Pancreas (tissue), 10 donors: Measurements from ENCODE around the gene KCNH1. TPM values are rescaled to one million over a fixed set of nuclear protein-coding genes. Genes with fewer than 3 reads are reported as not detected.
"Not testable (repeated sequence)": the region's sequence is repeated elsewhere in the genome, so short reads cannot be mapped to it uniquely, and the experiment has no call there.

Experiments used
- ATAC-seq, 4 donors: fragments of 200-7000 bp; cut with Tn5 transposase; one replicate each; pipeline versions ENCODE4 v1.8.0 to v1.9.1; 2020; ENCODE audit warnings: mild to moderate bottlenecking in 4 of 4, moderate library complexity in 4 of 4
- DNase-seq, 6 donors: peaks; one replicate each; pipeline ENCODE4 v3.0.0-alpha.2; 2020
- FAIRE-seq: peaks from 2 replicates; lab custom pipeline; 2012; peaks lifted over from hg19 to GRCh38; lab: Jason Lieb, UNC
- H3K27ac ChIP-seq, 4 donors: fragments of 200-600 bp; sonication (generic); 1 replicate in 3 of 4; 2 replicates in 1 of 4; pipeline versions ENCODE4 v1.5.0 to v1.8.0; 2020
- H3K27me3 ChIP-seq, 4 donors: fragments of 200-600 bp; one replicate each; pipeline ENCODE4 v1.8.0; 2021
- H3K36me3 ChIP-seq, 3 donors: fragments of 200-600 bp; sonication (generic) in 1 of 3; one replicate each; pipeline versions ENCODE4 v1.5.0 to v1.8.0; 2020 to 2021
- H3K4me1 ChIP-seq, 3 donors: fragments of 200-600 bp; one replicate each; pipeline ENCODE4 v1.8.0; 2021
- H3K4me3 ChIP-seq, 4 donors: fragments of 200-600 bp; sonication (generic) in 2 of 4; one replicate each; pipeline versions ENCODE4 v1.5.0 to v1.8.0; 2020 to 2021
- H3K9me3 ChIP-seq, 4 donors: fragments of 200-600 bp; one replicate each; pipeline ENCODE4 v1.8.0; 2021
- WGBS, 2 donors: extraction: QIAGEN DNeasy Blood & Tissue Kit; methylation state at CpG; one replicate each; pipeline ENCODE4 v1.1.7; 2013; 5-methylcytosine and 5-hydroxymethylcytosine counted together
- intact Hi-C, 3 donors: fragments of 100-400 bp; cut with DNase I; formaldehyde crosslinking; loops; one replicate each; pipeline versions ENCODE4 v1.11.1 to v1.14.2; 2022
- polyA plus RNA-seq, 2 donors: library from polyadenylated mRNA; stranded (reverse); fragments of 200-250 nt; gene quantifications; one replicate each; pipeline ENCODE4 v1.2.3, GENCODE V29; 2013
- total RNA-seq, 6 donors: library from RNA; stranded (reverse); fragmentation: NEBNext Ultra II Directional in 4 of 6; extraction: Animal tissue kit (Norgen Biotek cat#: 25700) in 4 of 6; gene quantifications; one replicate each; pipeline versions ENCODE4 v1.2.1 to v1.2.4, GENCODE V29; 2021 to 2023
- TF ChIP-seq, protein P1 (sequence below), 4 donors: fragments of 200-600 bp; sonication (generic) in 3 of 4; IDR thresholded peaks; one replicate each; pipeline versions ENCODE4 v1.5.0 to v1.8.0; 2021; ENCODE audit warnings: antibody characterized with exemption in 4 of 4
- donor health status: healthy with polysubstance abuse.
- donor health status: DM: no; HTN: no; CAD: no; lungs with moderate emphysema.
- donor health status: DM: no; HTN: no; CAD: no.
- donor health status: control.
- donor health status: control.
- donor health status: Bipolar disorder and iron deficiency.
- donor health status: DM: yes; HTN: yes; CAD: no.
- donor health status: DM: no; HTN: no; CAD: no.
- donor health status: DM: no; HTN: no; CAD: no.
- donor health status: DM: yes; HTN: yes; CAD: no.

The KCNH1 gene
- total and polyA plus RNA-seq, 8 donors, result 0.24 to 0.61 (median 0.36) TPM

DNA sequence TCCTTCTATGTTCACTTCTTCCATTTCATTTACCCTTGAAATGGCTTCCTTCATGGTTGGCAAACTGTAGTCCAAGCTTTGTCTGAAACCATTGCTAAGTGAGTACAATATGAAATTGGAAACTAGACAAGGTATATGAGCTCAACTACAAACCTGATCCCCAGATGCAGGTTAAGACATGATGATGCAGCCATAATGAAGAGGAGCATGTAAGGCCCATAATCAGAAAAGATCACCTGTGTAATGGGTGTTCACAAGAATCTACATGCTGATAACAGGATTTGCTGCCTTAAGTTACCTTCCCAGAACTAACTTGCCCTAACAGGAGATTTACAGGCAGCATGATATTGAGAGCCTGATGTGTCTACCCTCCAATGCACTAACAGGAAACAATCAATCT lies 153.9 kb downstream of the KCNH1 start:
- no peak for ATAC-seq
- no peaks in the 10 kb centered on the region for H3K27me3 ChIP-seq
- H3K4me1 ChIP-seq, result no peaks in the 10 kb centered on the region
- no peak overlapping the region for H3K27ac ChIP-seq
- DNase-seq, result no peak
- intact Hi-C loops, result no loop called here
- H3K4me3 ChIP-seq, result no peak overlapping the region
- H3K9me3 ChIP-seq, result no peaks in the 10 kb centered on the region
- TF ChIP-seq, protein P1, sequence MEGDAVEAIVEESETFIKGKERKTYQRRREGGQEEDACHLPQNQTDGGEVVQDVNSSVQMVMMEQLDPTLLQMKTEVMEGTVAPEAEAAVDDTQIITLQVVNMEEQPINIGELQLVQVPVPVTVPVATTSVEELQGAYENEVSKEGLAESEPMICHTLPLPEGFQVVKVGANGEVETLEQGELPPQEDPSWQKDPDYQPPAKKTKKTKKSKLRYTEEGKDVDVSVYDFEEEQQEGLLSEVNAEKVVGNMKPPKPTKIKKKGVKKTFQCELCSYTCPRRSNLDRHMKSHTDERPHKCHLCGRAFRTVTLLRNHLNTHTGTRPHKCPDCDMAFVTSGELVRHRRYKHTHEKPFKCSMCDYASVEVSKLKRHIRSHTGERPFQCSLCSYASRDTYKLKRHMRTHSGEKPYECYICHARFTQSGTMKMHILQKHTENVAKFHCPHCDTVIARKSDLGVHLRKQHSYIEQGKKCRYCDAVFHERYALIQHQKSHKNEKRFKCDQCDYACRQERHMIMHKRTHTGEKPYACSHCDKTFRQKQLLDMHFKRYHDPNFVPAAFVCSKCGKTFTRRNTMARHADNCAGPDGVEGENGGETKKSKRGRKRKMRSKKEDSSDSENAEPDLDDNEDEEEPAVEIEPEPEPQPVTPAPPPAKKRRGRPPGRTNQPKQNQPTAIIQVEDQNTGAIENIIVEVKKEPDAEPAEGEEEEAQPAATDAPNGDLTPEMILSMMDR (IDR thresholded peaks at IDR 0.05), result no peak
- FAIRE-seq, result no peak
- H3K36me3 ChIP-seq, result no peaks in the 10 kb centered on the region

DNA sequence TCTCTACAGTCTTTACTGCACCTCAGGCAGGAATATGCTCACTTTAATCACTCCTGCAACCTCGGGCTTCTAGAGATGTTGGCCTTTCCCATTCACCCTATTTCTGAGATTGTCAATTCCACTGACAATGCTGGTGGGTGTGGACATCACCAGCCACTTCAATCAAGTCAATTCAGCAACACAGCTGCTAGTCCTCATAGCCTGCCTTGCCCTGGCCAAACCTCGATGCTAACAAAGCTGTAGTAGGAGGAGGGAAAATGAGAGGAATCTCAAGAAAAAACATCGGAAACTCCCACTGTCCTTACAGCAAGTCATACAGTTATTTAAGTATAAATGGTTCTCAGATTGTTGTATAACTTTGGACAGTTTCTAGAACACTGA lies 155.0 kb downstream of the KCNH1 start:
- H3K4me1 ChIP-seq, result no peaks in the 10 kb centered on the region
- H3K9me3 ChIP-seq, result no peaks in the 10 kb centered on the region
- TF ChIP-seq, protein P1 (IDR thresholded peaks at IDR 0.05), result no peak
- H3K27ac ChIP-seq, result no peak overlapping the region
- intact Hi-C loops, result no loop called here
- H3K4me3 ChIP-seq, result no peak overlapping the region
- 43 to 52% methylated on average over 3 of the region's 3 CpGs for WGBS, 2 donors
- H3K27me3 ChIP-seq, result no peaks in the 10 kb centered on the region
- no peak for ATAC-seq
- DNase-seq, result no peak
- FAIRE-seq, result no peak
- H3K36me3 ChIP-seq, result no peaks in the 10 kb centered on the region

DNA sequence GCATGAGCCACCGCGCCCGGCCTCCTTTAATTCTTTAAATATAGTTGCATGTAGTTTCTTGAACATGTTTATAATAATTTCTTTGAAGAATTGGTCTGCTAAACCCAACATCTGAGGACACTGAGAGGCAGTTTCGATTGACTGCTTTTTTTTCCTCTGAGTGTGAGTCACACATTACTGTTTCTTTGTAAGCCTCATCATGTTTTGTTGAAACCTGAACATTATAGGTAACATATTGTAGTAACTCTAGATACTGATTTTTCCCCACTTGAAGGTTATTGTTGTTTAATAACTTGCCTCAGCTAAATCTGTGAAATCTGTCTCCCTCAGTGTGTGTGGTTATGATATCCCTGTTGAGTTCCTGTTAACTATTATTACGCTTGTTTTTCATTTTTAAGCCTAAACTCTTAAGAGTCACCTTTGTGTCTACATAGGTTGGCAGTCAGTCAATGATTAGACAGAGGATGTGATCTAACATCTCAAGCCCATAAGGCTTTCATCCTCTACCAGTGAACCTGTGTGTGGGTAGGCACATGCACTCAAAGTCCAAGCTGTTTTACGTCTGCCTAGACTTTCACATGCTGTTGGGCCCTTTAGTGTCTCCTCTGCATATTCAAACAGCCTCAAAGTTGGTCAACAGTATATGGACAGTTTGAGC lies 155.5 kb downstream of the KCNH1 start:
- intact Hi-C loops, result no loop called here
- no peak for ATAC-seq
- Histone ChIP-seq H3K9me3 (no peaks in the 10 kb centered on the region), H3K27ac (no peak overlapping the region), H3K4me3 (no peak overlapping the region), H3K36me3 (no peaks in the 10 kb centered on the region), H3K27me3 (no peaks in the 10 kb centered on the region), H3K4me1 (no peaks in the 10 kb centered on the region)
- 68 to 72% methylated on average over 6 of the region's 6 CpGs for WGBS, 2 donors
- no peak for FAIRE-seq
- TF ChIP-seq, protein P1 (IDR thresholded peaks at IDR 0.05), result no peak
- DNase-seq, result no peak

DNA sequence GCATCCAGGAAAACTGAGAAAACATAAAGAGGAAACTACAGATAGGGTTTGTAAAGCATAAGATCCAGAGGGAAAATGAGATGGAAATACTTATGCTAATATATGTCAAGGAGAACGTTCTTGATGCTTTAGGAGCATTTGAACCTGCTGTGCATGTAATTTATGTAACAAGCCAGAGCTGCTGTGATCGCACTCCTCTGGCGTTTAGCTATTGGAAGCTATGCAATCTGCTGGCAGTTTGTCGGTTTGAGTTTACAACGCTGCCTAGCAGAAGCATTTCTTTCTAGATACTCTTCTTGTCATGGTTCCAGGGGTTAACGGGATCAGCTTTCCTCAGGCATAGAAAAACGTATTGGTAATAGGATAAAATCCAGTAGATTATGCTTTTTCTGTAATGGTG lies 182.7 kb downstream of the KCNH1 start:
- FAIRE-seq (no peak), DNase-seq (no peak), ATAC-seq (no peak)
- Histone ChIP-seq H3K4me1 (no peaks in the 10 kb centered on the region), H3K27ac (no peak overlapping the region), H3K9me3 (no peaks in the 10 kb centered on the region), H3K27me3 (no peaks in the 10 kb centered on the region), H3K4me3 (no peak overlapping the region), H3K36me3 (no peaks in the 10 kb centered on the region)
- intact Hi-C loops, result no loop called here
- TF ChIP-seq, protein P1 (IDR thresholded peaks at IDR 0.05), result no peak
- WGBS, 2 donors, result 53 to 54% methylated on average over 7 of the region's 7 CpGs

DNA sequence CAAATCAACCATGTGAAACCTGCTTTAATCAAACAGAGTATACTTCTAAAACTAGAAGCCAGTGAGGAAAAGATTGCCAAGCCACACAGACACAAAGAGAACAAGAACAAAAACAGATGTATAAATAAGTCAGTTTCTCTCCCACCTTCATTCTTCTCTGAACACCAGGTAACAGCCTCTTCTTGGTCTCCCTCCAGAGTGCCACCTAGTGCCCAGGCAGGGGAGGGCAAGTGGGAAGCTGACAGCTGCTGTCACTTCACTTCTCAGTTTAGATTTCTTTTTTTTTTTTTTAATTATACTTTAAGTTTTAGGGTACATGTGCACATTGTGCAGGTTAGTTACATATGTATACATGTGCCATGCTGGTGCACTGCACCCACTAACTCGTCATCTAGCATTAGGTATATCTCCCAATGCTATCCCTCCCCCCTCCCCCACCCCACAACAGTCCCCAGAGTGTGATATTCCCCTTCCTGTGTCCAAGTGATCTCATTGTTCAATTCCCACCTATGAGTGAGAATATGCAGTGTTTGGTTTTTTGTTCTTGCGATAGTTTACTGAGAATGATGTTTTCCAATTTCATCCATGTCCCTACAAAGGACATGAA lies 183.9 kb downstream of the KCNH1 start:
- H3K4me3 ChIP-seq, intact Hi-C loops, H3K9me3 ChIP-seq, H3K4me1 ChIP-seq, H3K36me3 ChIP-seq, FAIRE-seq, H3K27ac ChIP-seq, H3K27me3 ChIP-seq: not testable (repeated sequence)
- peak; percentile 72 to 86 (median 77) for ATAC-seq
- TF ChIP-seq, protein P1 (IDR thresholded peaks at IDR 0.05), result peak; percentile 23 to 53 (median 48)
- peak; percentile 25 to 85 (median 74) for DNase-seq
- WGBS, 2 donors, result 80% methylated on average over 1 of the region's 2 CpGs; no CpG with 5 or more reads in 1 of the 2 donors
